Sigmoid colon (tissue), 7 donors: ENCODE results near the gene SPTBN4. TPM values are rescaled to one million over a fixed set of nuclear protein-coding genes. Genes with fewer than 3 reads are reported as not detected.

Experiments
- DNase-seq: peaks from one replicate; pipeline ENCODE4 v3.0.0-alpha.2; 2019
- H3K27ac ChIP-seq, 4 donors: fragments of 200-600 bp; sonication (generic); one replicate each; pipeline ENCODE4 v1.5.1; 2016 to 2019; ENCODE audit warnings: mild to moderate bottlenecking in 1 of 4
- H3K27me3 ChIP-seq, 3 donors: fragments of 200-600 bp; sonication (generic); one replicate each; pipeline ENCODE4 v1.5.1; 2019; ENCODE audit warnings: mild to moderate bottlenecking in 1 of 3
- H3K36me3 ChIP-seq, 4 donors: fragments of 200-600 bp; sonication (generic); one replicate each; pipeline ENCODE4 v1.5.1; 2016 to 2019
- H3K4me1 ChIP-seq, 4 donors: fragments of 200-600 bp; sonication (generic); one replicate each; pipeline ENCODE4 v1.5.1; 2017 to 2019
- H3K4me3 ChIP-seq, 4 donors: fragments of 200-600 bp; sonication (generic); one replicate each; pipeline ENCODE4 v1.5.1; 2017 to 2019; ENCODE audit warnings: mild to moderate bottlenecking in 2 of 4, moderate library complexity in 1 of 4
- H3K9me3 ChIP-seq, 4 donors: fragments of 200-600 bp in 3 of 4; sonication (generic) in 3 of 4; one replicate each; pipeline versions ENCODE4 v1.5.1 to v1.6.1; 2013 to 2019
- EP300 ChIP-seq, 4 donors: sonication (generic); formaldehyde crosslinking; IDR thresholded peaks; one replicate each; pipeline ENCODE4 v1.6.1; 2017; ENCODE audit warnings: antibody characterized with exemption in 4 of 4
- POLR2A ChIP-seq, 2 donors: fragments of 450-650 bp; IDR thresholded peaks; one replicate each; pipeline ENCODE4 v1.6.1; 2016; ENCODE audit warnings: antibody characterized with exemption in 2 of 2, mild to moderate bottlenecking in 2 of 2, moderate library complexity in 2 of 2
- POLR2AphosphoS5 ChIP-seq, 4 donors: sonication (generic); formaldehyde crosslinking; IDR thresholded peaks; one replicate each; pipeline ENCODE4 v1.6.1; 2017; ENCODE audit warnings: antibody characterized with exemption in 4 of 4
- WGBS, 2 donors: extraction: QIAGEN DNeasy Blood & Tissue Kit; methylation state at CpG; one replicate each; pipeline ENCODE4 v1.1.7; 2013; 5-methylcytosine and 5-hydroxymethylcytosine counted together
- intact Hi-C: fragments of 100-400 bp; cut with DNase I; formaldehyde crosslinking; loops from one replicate; pipeline ENCODE4 v1.15.1; 2023
- polyA plus RNA-seq, 3 donors: library from polyadenylated mRNA; stranded (reverse); fragments of 200-250 nt; gene quantifications; one replicate each; pipeline ENCODE4 v1.2.3, GENCODE V29; 2013
- total RNA-seq, 4 donors: library from RNA; depleted of rRNA; stranded (reverse); fragments of >200 nt; gene quantifications; one replicate each; pipeline ENCODE4 v1.1.0, GENCODE V29; 2016
- TF ChIP-seq, protein P1 (sequence below), 4 experiments: fragments of 450-650 bp in 3 of 4; fragments of 200-600 bp in 1 of 4; IDR thresholded peaks; one replicate each; pipeline ENCODE4 v1.5.1; 2016 to 2019; ENCODE audit warnings: antibody characterized with exemption in 4 of 4, mild to moderate bottlenecking in 3 of 4, moderate library complexity in 2 of 4
- donor health status: healthy with polysubstance abuse.
- donor health status: Bipolar disorder and iron deficiency.
- donor health status: healthy.

Gene SPTBN4
- total and polyA plus RNA-seq, 7 donors: 0.23 to 5.0 (median 1.8) TPM; not detected in 1

DNA sequence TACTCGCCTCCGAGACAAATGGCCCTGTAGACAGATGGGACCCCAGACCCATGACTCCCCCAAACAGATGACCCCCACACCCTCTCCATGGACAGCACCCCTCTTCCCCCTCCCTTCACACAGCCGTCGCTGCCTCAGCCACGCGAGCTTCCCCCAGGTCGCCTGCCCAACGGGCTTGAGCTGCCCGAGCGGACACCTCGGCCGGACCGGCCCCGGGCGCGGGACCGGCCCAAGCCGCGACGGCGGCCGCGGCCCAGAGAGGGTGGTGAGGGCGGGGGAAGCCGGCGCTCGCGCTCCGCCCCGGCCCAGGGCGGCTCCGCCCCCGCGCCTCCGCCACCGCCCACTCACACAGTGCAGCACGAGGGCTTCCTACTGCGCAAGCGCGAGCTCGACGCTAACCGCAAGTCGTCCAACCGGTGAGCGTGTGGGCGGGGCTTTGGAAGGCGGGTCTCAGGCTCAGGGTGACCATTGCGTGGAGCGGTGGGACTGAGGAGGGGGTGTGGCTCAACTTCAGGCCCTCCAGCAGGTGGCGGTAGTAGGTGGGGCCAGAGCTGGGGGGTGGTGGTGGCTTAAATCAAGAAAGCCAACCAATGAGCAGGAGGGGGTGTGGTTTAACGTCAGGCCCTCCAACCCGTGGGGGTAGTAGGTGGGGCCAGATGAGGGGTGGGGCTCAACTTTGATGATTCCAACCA lies 103.7 kb downstream of the SPTBN4 start:
- peak overlapping the region in 3 of 4 donors; percentile 34 to 48 (median 47) for H3K4me3 ChIP-seq
- H3K27ac ChIP-seq: peak overlapping the region; percentile 56 to 68 (median 64)
- peaks cover 0 to 18% (median 13%) of the 10 kb centered on the region in 4 donors for H3K4me1 ChIP-seq
- intact Hi-C loops: loop anchor here (2.0 kb wide), 1 partner anchor 42 kb away; no protein-coding TSS in a partner anchor
- H3K9me3 ChIP-seq: no peaks in the 10 kb centered on the region
- TF ChIP-seq POLR2AphosphoS5 (IDR thresholded peaks at IDR 0.05) (peak in 1 of 4 donors; percentile 31), POLR2A (IDR thresholded peaks at IDR 0.05) (no peak), EP300 (IDR thresholded peaks at IDR 0.05) (no peak)
- TF ChIP-seq, protein P1, sequence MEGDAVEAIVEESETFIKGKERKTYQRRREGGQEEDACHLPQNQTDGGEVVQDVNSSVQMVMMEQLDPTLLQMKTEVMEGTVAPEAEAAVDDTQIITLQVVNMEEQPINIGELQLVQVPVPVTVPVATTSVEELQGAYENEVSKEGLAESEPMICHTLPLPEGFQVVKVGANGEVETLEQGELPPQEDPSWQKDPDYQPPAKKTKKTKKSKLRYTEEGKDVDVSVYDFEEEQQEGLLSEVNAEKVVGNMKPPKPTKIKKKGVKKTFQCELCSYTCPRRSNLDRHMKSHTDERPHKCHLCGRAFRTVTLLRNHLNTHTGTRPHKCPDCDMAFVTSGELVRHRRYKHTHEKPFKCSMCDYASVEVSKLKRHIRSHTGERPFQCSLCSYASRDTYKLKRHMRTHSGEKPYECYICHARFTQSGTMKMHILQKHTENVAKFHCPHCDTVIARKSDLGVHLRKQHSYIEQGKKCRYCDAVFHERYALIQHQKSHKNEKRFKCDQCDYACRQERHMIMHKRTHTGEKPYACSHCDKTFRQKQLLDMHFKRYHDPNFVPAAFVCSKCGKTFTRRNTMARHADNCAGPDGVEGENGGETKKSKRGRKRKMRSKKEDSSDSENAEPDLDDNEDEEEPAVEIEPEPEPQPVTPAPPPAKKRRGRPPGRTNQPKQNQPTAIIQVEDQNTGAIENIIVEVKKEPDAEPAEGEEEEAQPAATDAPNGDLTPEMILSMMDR (IDR thresholded peaks at IDR 0.05): peak in 1 of 4 experiments; percentile 22
- H3K36me3 ChIP-seq: no peaks in the 10 kb centered on the region
- peak; percentile 100 for DNase-seq
- H3K27me3 ChIP-seq: peaks cover 14 to 35% (median 27%) of the 10 kb centered on the region in 3 donors
- 1% methylated on average over 53 of the region's 53 CpGs for WGBS, 2 donors

GRCh38 chr19:40571005-40571318 lies 104.2 kb downstream of the SPTBN4 start:
- H3K4me3 ChIP-seq: no peak overlapping the region
- intact Hi-C loops: loop anchor here (2.0 kb wide), 1 partner anchor 42 kb away; no protein-coding TSS in a partner anchor
- DNase-seq: no peak
- H3K36me3 ChIP-seq: no peaks in the 10 kb centered on the region
- peak overlapping the region; percentile 16 to 67 (median 46) for H3K27ac ChIP-seq
- H3K4me1 ChIP-seq: peaks cover 0 to 19% (median 14%) of the 10 kb centered on the region in 4 donors
- WGBS, 2 donors: 25 to 27% methylated on average over 3 of the region's 3 CpGs
- peaks cover 14 to 30% (median 22%) of the 10 kb centered on the region in 3 donors for H3K27me3 ChIP-seq
- H3K9me3 ChIP-seq: no peaks in the 10 kb centered on the region
- TF ChIP-seq, protein P1 (IDR thresholded peaks at IDR 0.05): no peak
- TF ChIP-seq POLR2A (IDR thresholded peaks at IDR 0.05) (no peak), EP300 (IDR thresholded peaks at IDR 0.05) (no peak), POLR2AphosphoS5 (IDR thresholded peaks at IDR 0.05) (no peak)

DNA sequence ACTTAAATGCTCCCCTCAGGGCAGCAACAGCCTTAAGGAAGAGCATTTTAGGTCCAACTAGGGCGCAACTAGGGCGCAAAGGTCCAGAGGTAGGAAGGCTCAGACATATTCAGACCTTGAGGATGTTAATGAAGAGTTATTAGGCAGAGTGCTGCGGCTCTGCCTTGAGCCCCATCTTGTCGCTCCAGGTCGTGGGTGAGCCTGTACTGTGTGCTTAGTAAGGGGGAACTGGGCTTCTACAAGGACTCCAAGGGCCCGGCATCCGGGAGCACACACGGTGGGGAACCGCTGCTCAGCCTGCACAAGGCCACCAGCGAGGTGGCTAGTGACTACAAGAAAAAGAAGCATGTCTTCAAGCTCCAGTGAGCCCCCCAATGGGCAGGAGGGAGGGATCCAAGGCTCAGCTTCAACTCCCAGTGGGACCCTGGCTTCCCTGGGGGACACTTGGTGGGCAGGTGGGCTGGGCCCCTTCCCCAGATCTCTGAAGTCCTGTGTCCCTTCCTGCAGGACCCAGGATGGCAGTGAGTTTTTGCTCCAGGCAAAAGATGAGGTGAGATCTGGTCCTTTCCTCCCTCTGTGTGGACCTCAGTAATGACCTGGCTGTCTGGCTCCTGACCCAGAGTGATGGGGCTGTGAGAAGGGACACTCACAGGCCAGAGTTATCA lies 105.2 kb downstream of the SPTBN4 start:
- H3K36me3 ChIP-seq: no peaks in the 10 kb centered on the region
- WGBS, 2 donors: 81 to 89% methylated on average over 10 of the region's 10 CpGs
- no peak overlapping the region for H3K4me3 ChIP-seq
- no peak for DNase-seq
- peaks cover 0 to 25% (median 19%) of the 10 kb centered on the region in 4 donors for H3K4me1 ChIP-seq
- H3K27me3 ChIP-seq: peaks cover 11 to 20% (median 13%) of the 10 kb centered on the region in 3 donors
- no peaks in the 10 kb centered on the region for H3K9me3 ChIP-seq
- TF ChIP-seq POLR2A (IDR thresholded peaks at IDR 0.05): no peak
- TF ChIP-seq POLR2AphosphoS5 (IDR thresholded peaks at IDR 0.05): no peak
- no peak for TF ChIP-seq EP300 (IDR thresholded peaks at IDR 0.05)
- TF ChIP-seq, protein P1 (IDR thresholded peaks at IDR 0.05): no peak
- intact Hi-C loops: loop anchor here (2.0 kb wide), 1 partner anchor 43 kb away; no protein-coding TSS in a partner anchor
- peak overlapping the region in 3 of 4 donors; percentile 33 to 67 (median 50) for H3K27ac ChIP-seq

DNA sequence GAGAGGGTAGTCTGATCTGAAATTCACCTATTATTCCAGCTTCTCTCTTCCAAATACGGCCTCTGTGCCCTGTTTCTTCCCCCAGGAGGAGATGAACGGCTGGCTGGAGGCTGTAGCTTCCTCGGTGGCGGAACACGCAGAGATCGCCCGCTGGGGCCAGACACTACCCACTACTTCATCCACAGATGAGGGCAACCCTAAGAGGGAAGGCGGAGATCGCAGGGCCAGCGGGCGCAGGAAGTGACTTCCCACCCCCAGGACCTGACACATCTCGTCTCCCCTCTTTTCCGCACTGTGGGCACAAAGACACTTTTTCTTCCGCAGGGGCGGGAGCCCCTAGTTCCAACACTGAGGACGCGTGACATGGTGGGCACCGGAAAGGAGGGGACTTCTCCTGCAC lies 108.5 kb downstream of the SPTBN4 start:
- WGBS, 2 donors: 85 to 92% methylated on average over 18 of the region's 18 CpGs
- no peak overlapping the region for H3K4me3 ChIP-seq
- intact Hi-C loops: no loop called here

More for the DNA sequence above, 108.5 kb downstream of the SPTBN4 start:
- TF ChIP-seq POLR2A (IDR thresholded peaks at IDR 0.05): no peak
- TF ChIP-seq POLR2AphosphoS5 (IDR thresholded peaks at IDR 0.05): no peak
- TF ChIP-seq EP300 (IDR thresholded peaks at IDR 0.05): no peak
- TF ChIP-seq, protein P1 (IDR thresholded peaks at IDR 0.05): no peak
- DNase-seq: no peak
- H3K27me3 ChIP-seq: no peaks in the 10 kb centered on the region
- H3K27ac ChIP-seq: no peak overlapping the region
- no peaks in the 10 kb centered on the region for H3K9me3 ChIP-seq
- peaks cover 0 to 26% (median 16%) of the 10 kb centered on the region in 4 donors for H3K4me1 ChIP-seq
- H3K36me3 ChIP-seq: peaks cover 0 to 4% (median 2%) of the 10 kb centered on the region in 4 donors
